Colonic mucosa (tissue), 4 donors: ENCODE results near the gene DENND1A. TPM values are rescaled to one million over a fixed set of nuclear protein-coding genes. Genes with fewer than 3 reads are reported as not detected.

Experiments
- DNase-seq: peaks from one replicate; pipeline ENCODE4 v3.0.0-alpha.2; 2020
- H3K27ac ChIP-seq: fragments of 200-600 bp; one replicate; pipeline ENCODE4 v1.8.0; 2021
- H3K27me3 ChIP-seq: fragments of 200-600 bp; one replicate; pipeline ENCODE4 v1.8.0; 2021
- H3K36me3 ChIP-seq: fragments of 200-600 bp; one replicate; pipeline ENCODE4 v1.8.0; 2021
- H3K4me1 ChIP-seq: fragments of 200-600 bp; one replicate; pipeline ENCODE4 v1.8.0; 2021; ENCODE audit warnings: mild to moderate bottlenecking
- H3K4me3 ChIP-seq: fragments of 200-600 bp; one replicate; pipeline ENCODE4 v1.8.0; 2021
- H3K9ac ChIP-seq, 2 donors: one replicate each; pipeline ENCODE4 v1.7.0; 2013; ENCODE audit warnings: control low read depth in 2 of 2, low read depth in 2 of 2, low read length in 2 of 2
- H3K9me3 ChIP-seq: fragments of 200-600 bp; one replicate; pipeline ENCODE4 v1.8.0; 2021
- intact Hi-C: fragments of 100-400 bp; cut with DNase I; formaldehyde crosslinking; loops from one replicate; pipeline ENCODE4 v1.14.1; 2022
- total RNA-seq, 2 donors: library from RNA; stranded (reverse); fragmentation: NEBNext Ultra II Directional in 1 of 2; extraction: Animal tissue kit (Norgen Biotek cat#: 25700) in 1 of 2; gene quantifications; one replicate each; pipeline ENCODE4 v1.2.1, GENCODE V29; 2021
- TF ChIP-seq, protein P1 (sequence below): fragments of 200-600 bp; IDR thresholded peaks from one replicate; pipeline ENCODE4 v1.8.0; 2022; ENCODE audit warnings: antibody characterized with exemption, mild to moderate bottlenecking
- donor health status: healthy.
- donor health status: DM: no; HTN: no; CAD: no.
- donor health status: DM: no; HTN: no; CAD: no.

The DENND1A gene
- total RNA-seq, 2 donors from 2014 or later, result 34.3 to 39.9 TPM

- Histone ChIP-seq H3K4me1 (peaks cover 9% of the 10 kb centered on the region), H3K4me3 (no peak overlapping the region), H3K27me3 (no peaks in the 10 kb centered on the region), H3K27ac (no peak overlapping the region), H3K9me3 (no peaks in the 10 kb centered on the region), H3K36me3 (no peaks in the 10 kb centered on the region), H3K9ac (no peak overlapping the region)
- no peak for DNase-seq
- intact Hi-C loops, result no loop called here
- TF ChIP-seq, protein P1, sequence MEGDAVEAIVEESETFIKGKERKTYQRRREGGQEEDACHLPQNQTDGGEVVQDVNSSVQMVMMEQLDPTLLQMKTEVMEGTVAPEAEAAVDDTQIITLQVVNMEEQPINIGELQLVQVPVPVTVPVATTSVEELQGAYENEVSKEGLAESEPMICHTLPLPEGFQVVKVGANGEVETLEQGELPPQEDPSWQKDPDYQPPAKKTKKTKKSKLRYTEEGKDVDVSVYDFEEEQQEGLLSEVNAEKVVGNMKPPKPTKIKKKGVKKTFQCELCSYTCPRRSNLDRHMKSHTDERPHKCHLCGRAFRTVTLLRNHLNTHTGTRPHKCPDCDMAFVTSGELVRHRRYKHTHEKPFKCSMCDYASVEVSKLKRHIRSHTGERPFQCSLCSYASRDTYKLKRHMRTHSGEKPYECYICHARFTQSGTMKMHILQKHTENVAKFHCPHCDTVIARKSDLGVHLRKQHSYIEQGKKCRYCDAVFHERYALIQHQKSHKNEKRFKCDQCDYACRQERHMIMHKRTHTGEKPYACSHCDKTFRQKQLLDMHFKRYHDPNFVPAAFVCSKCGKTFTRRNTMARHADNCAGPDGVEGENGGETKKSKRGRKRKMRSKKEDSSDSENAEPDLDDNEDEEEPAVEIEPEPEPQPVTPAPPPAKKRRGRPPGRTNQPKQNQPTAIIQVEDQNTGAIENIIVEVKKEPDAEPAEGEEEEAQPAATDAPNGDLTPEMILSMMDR, result no peak
These were observed 559.8 kb downstream of the DENND1A start for GRCh38 chr9:123370108-123370507.

GRCh38 chr9:123369296-123369695 lies 560.6 kb downstream of the DENND1A start:
- H3K4me3 ChIP-seq, result no peak overlapping the region
- no peak overlapping the region for H3K9ac ChIP-seq
- no peaks in the 10 kb centered on the region for H3K36me3 ChIP-seq
- no peaks in the 10 kb centered on the region for H3K9me3 ChIP-seq
- peaks cover 1% of the 10 kb centered on the region for H3K4me1 ChIP-seq
- DNase-seq, result no peak
- no peaks in the 10 kb centered on the region for H3K27me3 ChIP-seq
- H3K27ac ChIP-seq, result no peak overlapping the region
- TF ChIP-seq, protein P1, result no peak
- intact Hi-C loops, result no loop called here

DNA sequence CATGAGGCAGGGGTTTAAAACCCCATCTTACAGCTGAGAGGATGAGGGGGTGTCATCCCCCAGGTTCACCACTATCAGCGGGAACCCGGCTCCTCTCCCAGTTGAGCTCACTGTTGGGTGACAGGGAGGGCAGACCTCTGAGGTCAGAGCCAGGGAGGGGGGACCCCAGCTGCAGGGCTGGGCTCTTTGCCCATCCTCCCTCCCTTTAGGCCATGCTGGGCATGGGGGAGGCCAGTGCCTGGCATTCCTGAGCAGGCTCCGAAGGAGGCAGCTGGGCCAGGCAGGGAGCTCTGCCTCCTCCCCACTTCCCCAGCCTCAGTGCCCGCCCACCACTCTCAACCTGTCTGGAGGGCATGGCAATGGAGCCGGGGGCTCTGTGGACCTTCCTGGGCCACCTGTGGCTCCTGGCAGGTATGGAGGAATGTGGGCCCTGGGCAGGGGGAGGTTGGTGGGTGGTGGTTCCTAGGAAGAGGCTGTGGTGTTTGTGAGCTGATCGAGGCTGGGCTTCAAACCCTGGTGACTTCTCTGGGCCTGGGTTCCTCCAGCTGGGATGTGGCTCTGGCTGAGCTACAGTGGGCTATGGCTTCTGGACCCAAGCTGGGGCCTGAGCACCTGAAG lies 561.3 kb downstream of the DENND1A start:
- H3K27me3 ChIP-seq, result no peaks in the 10 kb centered on the region
- intact Hi-C loops, result no loop called here

GRCh38 chr9:123368023-123368422 lies 561.9 kb downstream of the DENND1A start:
- intact Hi-C loops, result no loop called here
- Histone ChIP-seq H3K27me3 (no peaks in the 10 kb centered on the region), H3K9me3 (no peaks in the 10 kb centered on the region), H3K36me3 (no peaks in the 10 kb centered on the region), H3K9ac (no peak overlapping the region), H3K4me1 (no peaks in the 10 kb centered on the region), H3K4me3 (no peak overlapping the region), H3K27ac (no peak overlapping the region)
- no peak for DNase-seq
- TF ChIP-seq, protein P1, result no peak

More for the DNA sequence above, 561.3 kb downstream of the DENND1A start:
- Histone ChIP-seq H3K4me3 (no peak overlapping the region), H3K9me3 (no peaks in the 10 kb centered on the region), H3K27ac (no peak overlapping the region), H3K36me3 (no peaks in the 10 kb centered on the region), H3K4me1 (no peaks in the 10 kb centered on the region), H3K9ac (no peak overlapping the region)
- DNase-seq, result no peak
- TF ChIP-seq, protein P1, result no peak

GRCh38 chr9:123365881-123366528 lies 563.9 kb downstream of the DENND1A start:
- Histone ChIP-seq H3K9me3 (no peaks in the 10 kb centered on the region), H3K9ac (no peak overlapping the region), H3K4me3 (no peak overlapping the region), H3K27me3 (no peaks in the 10 kb centered on the region), H3K27ac (no peak overlapping the region), H3K36me3 (no peaks in the 10 kb centered on the region), H3K4me1 (no peaks in the 10 kb centered on the region)
- no peak for DNase-seq
- intact Hi-C loops, result no loop called here
- TF ChIP-seq, protein P1, result no peak
